Stimulated activated CD4-positive, alpha-beta T cell treated with anti-CD3 and anti-CD28 coated beads, Interleukin-12 subunit alpha, Interleukin-12 subunit beta, amount 100 ng/mL, for 48 hours (primary cell): ENCODE data around the gene DHODH.

Experiments used
- DNase-seq, 3 donors: peaks; one replicate each; pipeline ENCODE4 v3.0.0-alpha.2; 2020; ENCODE audit warnings: low read depth in 2 of 3, low spot score in 1 of 3

Gene DHODH

DNA sequence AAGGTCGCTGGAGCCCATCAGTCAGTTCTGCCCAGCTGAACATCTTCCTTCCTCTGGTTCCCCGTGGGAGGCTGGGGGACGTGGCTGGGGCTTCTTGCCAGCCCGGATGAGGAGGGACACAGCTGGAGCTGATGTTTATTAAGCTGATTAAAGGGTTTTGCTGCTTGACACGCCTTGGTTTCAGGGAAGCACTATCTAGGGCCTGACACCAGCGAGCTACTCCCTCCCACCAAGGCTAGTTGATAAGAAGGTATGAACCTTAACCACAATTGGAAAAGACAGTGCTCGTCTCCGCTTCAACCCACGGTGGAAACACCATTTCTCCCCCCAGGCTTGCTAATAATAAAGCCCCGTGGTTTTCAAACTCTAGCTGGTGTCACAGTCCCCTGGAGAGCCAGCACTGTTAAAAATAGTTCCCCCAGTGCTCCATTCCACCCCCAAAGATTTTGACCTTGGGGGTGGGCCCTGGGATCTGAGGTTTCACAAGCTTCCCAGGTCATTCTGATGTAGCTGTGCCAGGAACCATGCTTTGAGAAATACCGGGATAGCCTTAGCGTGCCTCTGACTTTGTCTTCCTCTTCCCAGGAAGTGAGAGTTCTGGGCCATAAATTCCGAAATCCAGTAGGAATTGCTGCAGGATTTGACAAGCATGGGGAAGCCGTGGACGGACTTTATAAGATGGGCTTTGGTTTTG is 5.5 kb downstream of the DHODH start:
- no peak for DNase-seq

- no peak for DNase-seq
These were observed 6.1 kb downstream of the DHODH start for GRCh38 chr16:72014675-72015074.

DNA sequence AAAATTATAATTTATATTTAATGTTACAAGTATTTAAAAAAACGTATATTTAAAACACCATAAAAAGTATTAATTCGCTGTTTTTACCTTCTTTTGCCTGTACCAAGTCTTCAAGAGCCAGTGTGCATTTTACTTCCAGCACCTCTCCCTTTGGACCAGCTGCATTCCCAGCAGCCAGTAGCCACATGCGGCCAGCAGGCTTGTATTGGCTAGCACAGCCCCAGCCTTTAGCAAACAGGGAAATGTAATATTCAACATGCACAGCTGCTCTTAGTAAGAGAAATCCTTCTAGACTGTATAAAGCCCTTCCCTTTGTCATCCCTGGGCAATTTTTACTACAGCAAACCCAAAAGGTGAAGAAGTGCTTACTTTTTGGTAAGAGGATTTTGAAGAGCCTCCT is 6.6 kb downstream of the DHODH start:
- DNase-seq = no peak

DNA sequence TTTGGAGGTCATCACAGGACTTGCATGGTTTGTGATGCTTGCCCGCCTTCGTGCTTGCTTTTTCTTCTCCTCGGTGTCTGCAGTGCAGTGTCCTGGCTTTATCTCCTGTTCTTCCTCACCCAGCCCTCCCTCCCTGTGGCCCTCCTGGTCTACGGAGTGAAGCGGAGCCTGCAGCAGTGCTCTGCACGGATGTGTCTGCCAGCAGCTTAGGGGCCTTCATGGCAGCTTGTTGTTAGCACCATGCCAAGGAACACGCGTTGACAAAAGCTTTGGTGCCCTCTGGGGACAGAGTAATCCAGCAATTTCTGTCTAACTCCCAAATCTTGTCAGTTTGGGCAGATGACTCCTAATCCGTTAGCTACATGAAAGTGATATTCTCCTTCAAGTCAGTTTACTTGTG is 9.9 kb downstream of the DHODH start:
- DNase-seq = no peak

DNA sequence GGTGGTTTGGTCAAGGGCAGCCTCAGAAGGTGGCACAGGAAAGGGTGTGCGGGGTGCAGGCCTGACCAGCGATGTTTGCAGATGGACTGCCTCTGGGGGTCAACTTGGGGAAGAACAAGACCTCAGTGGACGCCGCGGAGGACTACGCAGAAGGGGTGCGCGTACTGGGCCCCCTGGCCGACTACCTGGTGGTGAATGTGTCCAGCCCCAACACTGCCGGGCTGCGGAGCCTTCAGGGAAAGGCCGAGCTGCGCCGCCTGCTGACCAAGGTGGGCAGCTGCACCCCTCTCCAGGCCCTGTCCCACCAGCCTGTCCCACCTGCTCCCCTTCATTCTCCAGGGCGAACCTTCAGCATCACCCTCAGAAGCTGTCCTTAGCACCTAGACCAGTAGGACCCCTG is 12.5 kb downstream of the DHODH start:
- no peak for DNase-seq

GRCh38 chr16:72022127-72022526 is 13.6 kb downstream of the DHODH start:
- DNase-seq = no peak

DNA sequence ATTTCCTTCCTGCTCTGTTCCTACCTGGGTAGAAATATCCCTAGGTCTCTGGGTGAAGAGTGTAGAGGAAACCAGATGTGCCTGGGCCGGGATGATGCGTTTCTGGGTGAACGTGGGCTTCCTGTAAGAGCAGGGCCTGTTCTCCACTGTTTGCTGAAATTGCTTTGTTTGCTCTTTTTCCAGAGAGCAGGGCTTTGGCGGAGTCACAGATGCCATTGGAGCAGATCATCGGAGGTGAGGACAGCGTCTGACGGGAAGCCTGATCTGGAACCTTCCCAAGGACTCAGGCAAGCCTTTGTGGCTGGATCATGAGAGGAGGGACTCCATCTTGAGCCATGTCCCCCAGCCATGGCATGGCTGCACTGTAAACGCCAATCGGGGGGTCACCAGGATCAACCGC is 15.4 kb downstream of the DHODH start:
- DNase-seq = no peak

DNA sequence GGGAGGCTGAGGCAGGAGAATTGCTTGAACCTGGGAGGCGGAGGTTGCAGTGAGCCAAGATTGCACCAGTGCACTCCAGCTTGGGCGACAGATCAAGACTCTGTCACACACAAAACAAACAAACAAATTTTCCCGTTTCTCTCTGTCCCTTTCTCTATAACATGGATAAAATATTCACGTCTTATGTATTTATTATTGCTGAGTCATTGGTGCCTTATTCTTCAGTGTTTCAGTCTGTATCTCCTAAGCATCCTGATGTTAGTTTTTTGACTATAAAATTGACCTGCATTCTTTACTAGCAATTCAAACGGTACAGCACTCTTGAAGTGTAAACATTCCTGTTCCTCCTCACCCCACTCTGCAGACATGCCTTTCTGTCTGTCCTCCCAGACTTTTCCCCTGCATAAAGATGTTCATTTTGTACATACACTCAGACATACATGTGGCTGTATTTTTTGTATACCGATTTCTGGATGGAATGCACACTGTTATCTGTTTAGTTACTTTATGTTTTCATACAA is 16.4 kb downstream of the DHODH start:
- DNase-seq = no peak

GRCh38 chr16:72025404-72026114 is 17.0 kb downstream of the DHODH start:
- DNase-seq = no peak

DNA sequence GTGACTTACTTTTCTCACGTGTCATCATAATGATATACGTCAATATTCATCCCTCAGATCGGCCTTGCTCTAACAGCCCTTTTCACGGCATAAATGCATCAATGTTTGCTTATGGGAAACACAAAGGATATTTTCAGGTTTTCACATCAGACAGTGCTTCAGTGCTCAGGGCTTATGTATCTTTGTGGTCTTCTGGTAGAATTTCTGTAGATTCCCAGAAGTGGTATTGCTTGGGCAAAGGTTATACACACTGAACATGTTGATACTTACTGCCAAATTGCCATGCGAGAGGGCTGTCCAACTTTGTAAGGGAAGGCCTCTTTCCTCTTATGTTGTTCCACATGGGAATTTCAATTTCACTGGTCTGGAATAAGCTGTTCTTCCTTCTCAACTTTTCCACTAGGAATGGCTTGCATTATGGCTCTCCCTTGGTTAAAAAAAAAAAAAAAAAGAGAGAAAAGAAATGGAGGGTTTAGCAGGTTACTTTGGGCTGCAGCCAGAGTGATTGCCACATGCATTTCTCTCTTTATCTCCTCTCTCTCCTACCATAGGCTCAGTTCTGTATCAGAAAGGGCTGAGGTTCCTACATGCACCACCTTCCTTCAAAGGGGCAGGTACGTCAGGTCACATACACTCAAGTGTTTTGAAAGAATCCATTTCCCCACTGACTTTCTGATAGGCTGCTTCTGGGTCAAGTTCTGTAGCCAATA is 19.3 kb downstream of the DHODH start:
- DNase-seq = no peak

DNA sequence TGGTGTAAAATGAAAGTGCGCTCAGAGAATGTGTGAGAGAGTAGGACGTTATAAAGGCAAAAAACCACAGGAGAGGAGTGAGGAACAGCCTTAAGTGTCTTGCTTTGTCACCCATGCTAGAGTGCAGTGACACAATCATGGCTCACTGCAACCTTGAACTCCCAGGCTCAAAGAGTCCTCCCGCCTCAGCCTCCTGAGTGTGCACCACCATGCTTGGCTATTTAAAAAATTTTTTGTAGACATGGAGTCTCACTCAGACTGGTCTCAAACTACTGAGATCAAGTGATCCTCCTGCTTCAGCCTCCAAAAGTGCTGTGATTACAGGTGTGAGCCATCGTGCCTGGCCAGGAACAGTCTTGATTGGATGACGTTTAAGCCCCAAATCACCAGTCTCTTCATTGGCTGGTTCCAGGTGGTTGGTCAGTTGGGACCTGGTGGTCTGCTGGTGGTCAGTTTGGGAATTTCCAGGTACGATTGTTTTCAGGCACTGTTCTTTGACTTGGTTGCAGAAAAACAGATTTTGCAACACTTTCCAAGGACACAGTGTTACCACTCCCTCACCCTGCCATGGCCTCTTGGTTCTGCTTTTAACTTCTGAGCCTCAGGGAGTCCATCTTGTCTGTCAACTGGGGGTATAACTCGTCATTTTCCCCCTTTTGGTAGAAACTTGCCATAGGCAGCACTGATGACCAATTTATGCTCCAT is 21.2 kb downstream of the DHODH start:
- no peak for DNase-seq

- no peak for DNase-seq
These were observed 24.9 kb downstream of the DHODH start for GRCh38 chr16:72033437-72033836.

DNA sequence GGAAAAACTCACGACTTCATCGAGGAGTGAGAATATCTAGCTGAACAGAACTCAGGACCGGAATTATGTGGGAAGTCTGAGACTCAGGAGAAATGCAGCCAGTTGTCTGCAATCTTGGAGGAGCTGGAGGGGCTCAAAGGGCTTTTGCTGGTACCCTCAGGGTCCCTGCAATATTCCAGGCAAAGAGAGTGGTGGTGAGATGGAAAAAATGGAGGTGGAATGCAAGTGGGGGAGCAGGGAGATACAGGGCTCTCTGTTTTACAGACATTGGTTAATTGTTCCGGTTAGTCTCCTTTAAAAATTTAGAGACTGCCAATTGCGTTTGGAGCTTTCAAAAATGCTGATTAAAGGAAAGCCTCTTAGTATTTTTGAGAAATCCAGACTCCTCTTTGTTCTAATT is 27.6 kb downstream of the DHODH start:
- no peak for DNase-seq

- no peak for DNase-seq
These were observed 33.7 kb downstream of the DHODH start for GRCh38 chr16:72042157-72042660.

GRCh38 chr16:72043058-72043457 is 34.5 kb downstream of the DHODH start:
- no peak for DNase-seq

GRCh38 chr16:72043539-72043938 is 35.0 kb downstream of the DHODH start:
- DNase-seq = no peak

DNA sequence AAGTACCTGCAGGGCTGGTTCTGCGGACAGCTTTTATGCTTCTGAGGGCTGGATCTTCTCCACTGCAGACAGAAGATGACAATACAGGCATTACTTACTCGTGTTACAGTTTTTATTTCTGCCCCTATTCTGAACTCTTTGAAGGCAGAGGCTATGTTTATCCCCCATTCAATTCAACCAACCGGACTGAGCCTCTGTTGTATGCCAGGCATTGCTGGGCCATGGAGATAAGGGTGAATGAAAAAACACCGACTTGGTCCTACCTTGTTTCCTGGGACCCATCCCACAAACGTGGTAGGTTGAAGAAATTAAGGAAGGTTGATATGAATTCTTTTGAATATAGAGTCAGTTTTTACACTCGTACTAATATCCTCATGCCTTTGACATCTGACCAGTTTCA is 35.8 kb downstream of the DHODH start:
- no peak for DNase-seq

DNA sequence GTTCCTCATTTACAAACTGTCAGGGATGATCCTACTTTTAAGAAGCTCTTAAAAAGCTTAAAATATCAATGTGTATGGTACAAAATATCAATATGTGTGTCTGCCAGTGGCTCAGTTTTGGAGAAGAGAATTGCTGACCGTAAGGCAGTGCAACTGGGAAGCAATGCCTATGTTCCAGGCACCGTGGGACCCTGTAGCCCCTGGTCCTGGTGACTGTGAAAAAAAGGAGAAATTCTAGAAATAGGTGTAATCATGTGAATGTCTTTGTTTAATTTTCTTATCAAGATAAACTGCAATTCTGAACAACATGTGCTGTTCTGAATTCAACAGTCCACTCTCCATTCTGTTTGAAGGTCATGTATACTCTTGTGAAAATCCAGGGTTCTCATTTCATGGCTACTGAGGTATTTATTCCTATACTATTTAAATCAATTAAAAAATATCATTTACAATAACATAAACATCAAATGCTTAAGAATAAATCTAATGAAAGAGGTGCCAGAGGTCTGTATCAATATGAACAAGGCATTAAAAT is 36.3 kb downstream of the DHODH start:
- DNase-seq = no peak

DNA sequence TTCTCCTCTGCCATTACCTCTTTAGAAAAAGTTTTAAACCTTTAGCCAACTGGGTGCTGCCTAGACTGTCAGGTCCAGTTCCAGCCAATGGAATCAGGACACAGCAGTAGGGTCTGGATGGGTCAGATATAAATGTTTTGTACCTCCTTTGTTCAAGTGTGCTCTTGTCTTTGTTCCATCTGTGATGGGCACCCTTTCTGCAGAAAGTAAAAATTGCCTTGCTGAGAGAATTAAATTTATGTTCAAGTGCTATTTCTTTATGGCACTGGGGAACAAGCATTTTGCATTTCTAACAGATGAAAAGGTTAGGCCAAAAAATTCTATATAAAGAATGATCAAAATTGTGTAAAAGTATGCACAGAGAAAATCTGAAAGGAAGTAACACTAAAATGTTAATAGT is 40.6 kb downstream of the DHODH start:
- DNase-seq = no peak

GRCh38 chr16:72050769-72051464 is 42.4 kb downstream of the DHODH start:
- no peak for DNase-seq
